Smooth muscle cell (in vitro differentiated cells): Measurements from ENCODE around the gene GLT8D1. TPM values are rescaled to one million over a fixed set of nuclear protein-coding genes. Genes with fewer than 3 reads are reported as not detected.
"Not testable (repeated sequence)": the region's sequence is repeated elsewhere in the genome, so short reads cannot be mapped to it uniquely, and the experiment has no call there.

Experiments
- DNase-seq: peaks from one replicate; lab custom pipeline; 2025; ENCODE audit not compliant: unreplicated experiment; lab: John Stamatoyannopoulos, UW
- H2AFZ ChIP-seq: fragments of 200-600 bp; sonication (generic); 2 replicates; pipeline ENCODE4 v1.6.0; 2016; ENCODE audit warnings: antibody characterized with exemption, low read depth, mild to moderate bottlenecking
- H3F3A ChIP-seq: fragments of 200-600 bp; sonication (generic); 2 replicates; pipeline ENCODE4 v1.6.0; 2017; ENCODE audit warnings: antibody characterized with exemption, low read depth
- H3K27ac ChIP-seq: fragments of 200-600 bp; sonication (generic); 2 replicates; pipeline ENCODE4 v1.5.1; 2016; ENCODE audit warnings: low read depth, mild to moderate bottlenecking
- H3K27me3 ChIP-seq: fragments of 200-600 bp; sonication (generic); 2 replicates; pipeline ENCODE4 v1.6.1; 2016; ENCODE audit warnings: low read depth, mild to moderate bottlenecking
- H3K36me3 ChIP-seq: fragments of 200-600 bp; sonication (generic); 2 replicates; pipeline ENCODE4 v1.5.1; 2016; ENCODE audit warnings: low read depth
- H3K4me1 ChIP-seq: fragments of 200-600 bp; sonication (generic); 2 replicates; pipeline ENCODE4 v1.5.1; 2016; ENCODE audit warnings: low read depth
- H3K4me2 ChIP-seq: fragments of 200-600 bp; sonication (generic); 2 replicates; pipeline ENCODE4 v1.6.0; 2016; ENCODE audit warnings: mild to moderate bottlenecking
- H3K4me3 ChIP-seq: fragments of 200-600 bp; sonication (generic); 2 replicates; pipeline ENCODE4 v1.5.1; 2016; ENCODE audit warnings: mild to moderate bottlenecking
- H3K79me2 ChIP-seq: fragments of 200-600 bp; sonication (generic); 2 replicates; pipeline ENCODE4 v1.6.0; 2016; ENCODE audit warnings: low read depth, mild to moderate bottlenecking
- H3K9ac ChIP-seq: fragments of 200-600 bp; sonication (generic); 2 replicates; pipeline ENCODE4 v1.6.0; 2016; ENCODE audit warnings: low read depth
- H3K9me3 ChIP-seq: fragments of 200-600 bp; sonication (generic); replicated peaks from 2 replicates; pipeline ENCODE4 v1.5.1; 2016; ENCODE audit warnings: low read depth
- H4K20me1 ChIP-seq: fragments of 200-600 bp; sonication (generic); 2 replicates; pipeline ENCODE4 v1.6.0; 2016; ENCODE audit warnings: low read depth
- CTCF ChIP-seq: fragments of 200-600 bp; sonication (generic); IDR thresholded peaks from 2 replicates; pipeline ENCODE4 v1.5.1; 2017; ENCODE audit warnings: borderline replicate concordance, mild to moderate bottlenecking, antibody characterized with exemption; ENCODE audit not compliant: insufficient read depth, poor library complexity, severe bottlenecking
- WGBS: methylation state at CpG from one replicate; pipeline ENCODE4 v1.1.7; 2016; ENCODE audit warnings: low lambda C conversion rate; 5-methylcytosine and 5-hydroxymethylcytosine counted together
- polyA plus RNA-seq: library from polyadenylated mRNA; unstranded; fragments of >200 nt; fragmentation: Nextera tagmentation; extraction: Ambion mirVana; gene quantifications from 2 replicates; pipeline ENCODE4 v1.2.1, GENCODE V29; 2016
- total RNA-seq: library from RNA; depleted of rRNA; stranded (reverse); fragments of >200 nt; gene quantifications from 2 replicates; pipeline ENCODE4 v1.2.3, GENCODE V29; 2014

GLT8D1 gene
- total and polyA plus RNA-seq, 2 experiments from 2014 or later = 110 to 126 TPM

- Histone ChIP-seq H2AFZ (no peak overlapping the region), H3K27me3 (no peaks in the 10 kb centered on the region), H3K4me3 (no peak overlapping the region), H3K79me2 (no peaks in the 10 kb centered on the region), H3K9ac (no peak overlapping the region), H3F3A (no peaks in the 10 kb centered on the region), H4K20me1 (no peaks in the 10 kb centered on the region), H3K36me3 (peaks cover 55% of the 10 kb centered on the region), H3K9me3 (peaks cover 5% of the 10 kb centered on the region), H3K27ac (no peak overlapping the region), H3K4me1 (no peaks in the 10 kb centered on the region), H3K4me2 (no peak overlapping the region)
- DNase-seq = no peak
- WGBS = 97% methylated on average over 10 of the region's 10 CpGs
- no peak for TF ChIP-seq CTCF
Observed at GRCh38 chr3:52733256-52733891, 27.8 kb upstream of the GLT8D1 start.

GRCh38 chr3:52731590-52731989 is 26.0 kb upstream of the GLT8D1 start:
- Histone ChIP-seq H3K4me2 (no peak overlapping the region), H3K27ac (no peak overlapping the region), H3K4me1 (no peaks in the 10 kb centered on the region), H4K20me1 (no peaks in the 10 kb centered on the region), H3K79me2 (no peaks in the 10 kb centered on the region), H2AFZ (no peak overlapping the region), H3K4me3 (no peak overlapping the region), H3K27me3 (no peaks in the 10 kb centered on the region), H3K9me3 (peaks cover 5% of the 10 kb centered on the region), H3F3A (no peaks in the 10 kb centered on the region), H3K36me3 (peaks cover 50% of the 10 kb centered on the region), H3K9ac (no peak overlapping the region)
- no peak for TF ChIP-seq CTCF
- DNase-seq = no peak
- 97% methylated on average over 14 of the region's 14 CpGs for WGBS

GRCh38 chr3:52730681-52731080 is 25.1 kb upstream of the GLT8D1 start:
- no peaks in the 10 kb centered on the region for H3K4me1 ChIP-seq
- no peaks in the 10 kb centered on the region for H4K20me1 ChIP-seq
- H3K9ac ChIP-seq = no peak overlapping the region
- H3K4me3 ChIP-seq = no peak overlapping the region
- DNase-seq = no peak
- no peak for TF ChIP-seq CTCF
- H3F3A ChIP-seq = no peaks in the 10 kb centered on the region
- no peaks in the 10 kb centered on the region for H3K79me2 ChIP-seq
- no peak overlapping the region for H2AFZ ChIP-seq
- H3K27ac ChIP-seq = no peak overlapping the region
- H3K9me3 ChIP-seq = peaks cover 5% of the 10 kb centered on the region
- H3K36me3 ChIP-seq = peaks cover 45% of the 10 kb centered on the region
- H3K27me3 ChIP-seq = no peaks in the 10 kb centered on the region
- no peak overlapping the region for H3K4me2 ChIP-seq

GRCh38 chr3:52728753-52729152 is 23.2 kb upstream of the GLT8D1 start:
- H3K36me3 ChIP-seq = peaks cover 30% of the 10 kb centered on the region
- not testable (repeated sequence) for H3K27me3 ChIP-seq, H3K4me3 ChIP-seq, H3K4me2 ChIP-seq, H3K79me2 ChIP-seq, H3K9ac ChIP-seq, H3F3A ChIP-seq, H3K9me3 ChIP-seq, DNase-seq, H3K4me1 ChIP-seq, H2AFZ ChIP-seq, H3K27ac ChIP-seq, H4K20me1 ChIP-seq
- WGBS = 86% methylated on average over 3 of the region's 3 CpGs
